Gastroesophageal sphincter (tissue), 3 donors: ENCODE results near the gene CD34.

ENCODE experiments used
- EP300 ChIP-seq: sonication (generic); formaldehyde crosslinking; IDR thresholded peaks from one replicate; pipeline ENCODE4 v1.6.1; 2017; ENCODE audit warnings: antibody characterized with exemption, mild to moderate bottlenecking
- POLR2A ChIP-seq, 2 donors: fragments of 450-650 bp; IDR thresholded peaks; one replicate each; pipeline ENCODE4 v1.6.1; 2017; ENCODE audit warnings: antibody characterized with exemption in 2 of 2, mild to moderate bottlenecking in 2 of 2, moderate library complexity in 1 of 2
- POLR2AphosphoS5 ChIP-seq: sonication (generic); formaldehyde crosslinking; IDR thresholded peaks from one replicate; pipeline ENCODE4 v1.6.1; 2017; ENCODE audit warnings: antibody characterized with exemption
- TF ChIP-seq, protein P1 (sequence below), 4 experiments: fragments of 200-600 bp in 2 of 4; fragments of 450-650 bp in 2 of 4; sonication (generic) in 1 of 4; IDR thresholded peaks; one replicate each; pipeline ENCODE4 v1.5.1; 2017 to 2019; ENCODE audit warnings: antibody characterized with exemption in 4 of 4, mild to moderate bottlenecking in 2 of 4, moderate library complexity in 2 of 4

- TF ChIP-seq, protein P1, sequence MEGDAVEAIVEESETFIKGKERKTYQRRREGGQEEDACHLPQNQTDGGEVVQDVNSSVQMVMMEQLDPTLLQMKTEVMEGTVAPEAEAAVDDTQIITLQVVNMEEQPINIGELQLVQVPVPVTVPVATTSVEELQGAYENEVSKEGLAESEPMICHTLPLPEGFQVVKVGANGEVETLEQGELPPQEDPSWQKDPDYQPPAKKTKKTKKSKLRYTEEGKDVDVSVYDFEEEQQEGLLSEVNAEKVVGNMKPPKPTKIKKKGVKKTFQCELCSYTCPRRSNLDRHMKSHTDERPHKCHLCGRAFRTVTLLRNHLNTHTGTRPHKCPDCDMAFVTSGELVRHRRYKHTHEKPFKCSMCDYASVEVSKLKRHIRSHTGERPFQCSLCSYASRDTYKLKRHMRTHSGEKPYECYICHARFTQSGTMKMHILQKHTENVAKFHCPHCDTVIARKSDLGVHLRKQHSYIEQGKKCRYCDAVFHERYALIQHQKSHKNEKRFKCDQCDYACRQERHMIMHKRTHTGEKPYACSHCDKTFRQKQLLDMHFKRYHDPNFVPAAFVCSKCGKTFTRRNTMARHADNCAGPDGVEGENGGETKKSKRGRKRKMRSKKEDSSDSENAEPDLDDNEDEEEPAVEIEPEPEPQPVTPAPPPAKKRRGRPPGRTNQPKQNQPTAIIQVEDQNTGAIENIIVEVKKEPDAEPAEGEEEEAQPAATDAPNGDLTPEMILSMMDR (IDR thresholded peaks at IDR 0.05) = no peak
- TF ChIP-seq POLR2AphosphoS5 (no peak), EP300 (no peak), POLR2A (IDR thresholded peaks at IDR 0.05) (no peak)
Measured at GRCh38 chr1:207946756-207947155, 35.8 kb upstream of the CD34 start.
